GM23248 (cell line): ENCODE data around the gene ATP8A1. TPM values are rescaled to one million over a fixed set of nuclear protein-coding genes. Genes with fewer than 3 reads are reported as not detected.

Source experiments
- DNase-seq: peaks from one replicate; pipeline ENCODE4 v3.0.0-alpha.2; 2015
- H2AFZ ChIP-seq: fragments of 200-600 bp; sonication (generic); 2 replicates; pipeline ENCODE4 v1.6.1; 2016; ENCODE audit warnings: antibody characterized with exemption
- H3F3A ChIP-seq: fragments of 200-600 bp; sonication (generic); 2 replicates; pipeline ENCODE4 v1.6.1; 2016; ENCODE audit warnings: mild to moderate bottlenecking, antibody characterized with exemption, mixed run types; ENCODE audit not compliant: insufficient read depth
- H3K27ac ChIP-seq: fragments of 200-600 bp; sonication (generic); 2 replicates; pipeline ENCODE4 v1.5.1; 2016; ENCODE audit warnings: mild to moderate bottlenecking
- H3K27me3 ChIP-seq: fragments of 200-600 bp; sonication (generic); replicated peaks from 2 replicates; pipeline ENCODE4 v1.6.1; 2016; ENCODE audit warnings: mild to moderate bottlenecking; ENCODE audit not compliant: insufficient read depth
- H3K36me3 ChIP-seq: fragments of 200-600 bp; sonication (generic); 2 replicates; pipeline ENCODE4 v1.6.1; 2016; ENCODE audit warnings: low read depth, mild to moderate bottlenecking
- H3K4me1 ChIP-seq: fragments of 200-600 bp; sonication (generic); 2 replicates; pipeline ENCODE4 v1.6.1; 2016; ENCODE audit warnings: mild to moderate bottlenecking; ENCODE audit not compliant: insufficient read depth
- H3K4me2 ChIP-seq: fragments of 200-600 bp; sonication (generic); one replicate; pipeline ENCODE4 v1.6.1; 2016; ENCODE audit warnings: mild to moderate bottlenecking; ENCODE audit not compliant: unreplicated experiment
- H3K4me3 ChIP-seq: fragments of 200-600 bp; sonication (generic); 2 replicates; pipeline ENCODE4 v1.5.1; 2016; ENCODE audit warnings: mild to moderate bottlenecking
- H3K79me2 ChIP-seq: fragments of 200-600 bp; sonication (generic); 2 replicates; pipeline ENCODE4 v1.6.1; 2016; ENCODE audit warnings: mild to moderate bottlenecking; ENCODE audit not compliant: insufficient read depth
- H3K9ac ChIP-seq: fragments of 200-600 bp; sonication (generic); 2 replicates; pipeline ENCODE4 v1.6.1; 2016; ENCODE audit warnings: mild to moderate bottlenecking
- H3K9me2 ChIP-seq: fragments of 200-600 bp; sonication (generic); 2 replicates; pipeline ENCODE4 v1.6.1; 2016; ENCODE audit warnings: mixed run types, mild to moderate bottlenecking, moderate library complexity; ENCODE audit not compliant: insufficient read depth
- H3K9me3 ChIP-seq: fragments of 200-600 bp; sonication (generic); one replicate; pipeline ENCODE4 v1.6.1; 2017; ENCODE audit warnings: low read depth
- H4K20me1 ChIP-seq: fragments of 200-600 bp; sonication (generic); 2 replicates; pipeline ENCODE4 v1.6.0; 2016; ENCODE audit not compliant: insufficient read depth
- EZH2 ChIP-seq: fragments of 200-600 bp; sonication (generic); IDR thresholded peaks from 2 replicates; pipeline ENCODE4 v1.6.1; 2018; ENCODE audit warnings: antibody characterized with exemption, mild to moderate bottlenecking; ENCODE audit not compliant: insufficient read depth, poor library complexity, severe bottlenecking
- EZH2phosphoT487 ChIP-seq: fragments of 200-600 bp; sonication (generic); IDR thresholded peaks from 2 replicates; pipeline ENCODE4 v1.6.1; 2018; ENCODE audit warnings: antibody characterized with exemption, moderate library complexity, mild to moderate bottlenecking, low read depth; ENCODE audit not compliant: insufficient read depth
- WGBS, 2 experiments: methylation state at CpG; one replicate each; pipeline ENCODE4 v1.1.6; 2015 to 2017; ENCODE audit warnings: low lambda C conversion rate in 2 of 2, low coverage in 1 of 2; ENCODE audit errors: missing lambda C conversion rate in 2 of 2; 5-methylcytosine and 5-hydroxymethylcytosine counted together
- in situ Hi-C: fragments of 300-500 bp; cut with MboI; formaldehyde crosslinking; loops from 2 replicates; pipeline ENCODE4 v1.15.0; 2020
- polyA plus RNA-seq: library from polyadenylated mRNA; unstranded; fragments of >200 nt; fragmentation: Nextera tagmentation; extraction: Ambion mirVana; gene quantifications from 2 replicates; pipeline ENCODE4 v1.2.1, GENCODE V29; 2016
- total RNA-seq: library from RNA; depleted of rRNA; stranded (reverse); fragments of >200 nt; shearing (Covaris generic); gene quantifications from 2 replicates; pipeline ENCODE4 v1.2.3, GENCODE V29; 2014

The ATP8A1 gene
- total and polyA plus RNA-seq, 2 experiments from 2014 or later: 0.11 to 0.13 TPM

DNA sequence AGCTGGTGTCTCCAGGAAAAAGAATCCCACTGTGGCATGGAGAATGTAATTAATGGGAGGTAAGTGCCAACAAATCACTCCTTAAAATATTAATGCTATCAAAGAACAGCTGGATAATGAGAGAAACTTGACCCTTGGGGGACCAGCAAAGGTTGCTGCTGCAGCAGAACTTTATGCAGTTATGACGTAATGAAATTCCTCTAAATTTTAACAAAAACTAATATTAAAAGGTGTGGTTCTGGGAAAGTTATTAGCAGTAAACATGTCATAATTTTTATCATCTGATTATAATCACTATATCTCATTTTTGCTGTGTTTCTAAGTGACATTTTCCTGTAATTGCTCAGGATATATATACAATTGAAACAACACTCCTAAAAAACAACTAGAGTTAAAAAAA lies 261.3 kb downstream of the ATP8A1 start:
- DNase-seq: no peak
- Histone ChIP-seq H3K79me2 (no peaks in the 10 kb centered on the region), H3K4me1 (no peaks in the 10 kb centered on the region), H3K9me2 (no peaks in the 10 kb centered on the region), H3K27me3 (peaks cover 54% of the 10 kb centered on the region), H2AFZ (no peak overlapping the region), H3K36me3 (no peaks in the 10 kb centered on the region), H3K27ac (no peak overlapping the region), H3F3A (no peaks in the 10 kb centered on the region), H3K9me3 (no peaks in the 10 kb centered on the region), H3K4me2 (no peak overlapping the region), H4K20me1 (no peaks in the 10 kb centered on the region), H3K9ac (no peak overlapping the region), H3K4me3 (no peak overlapping the region)
- in situ Hi-C loops: no loop called here
- WGBS, 2 experiments: 18 to 30% methylated on average over 1 of the region's 1 CpG
- TF ChIP-seq EZH2 (no peak), EZH2phosphoT487 (no peak)

DNA sequence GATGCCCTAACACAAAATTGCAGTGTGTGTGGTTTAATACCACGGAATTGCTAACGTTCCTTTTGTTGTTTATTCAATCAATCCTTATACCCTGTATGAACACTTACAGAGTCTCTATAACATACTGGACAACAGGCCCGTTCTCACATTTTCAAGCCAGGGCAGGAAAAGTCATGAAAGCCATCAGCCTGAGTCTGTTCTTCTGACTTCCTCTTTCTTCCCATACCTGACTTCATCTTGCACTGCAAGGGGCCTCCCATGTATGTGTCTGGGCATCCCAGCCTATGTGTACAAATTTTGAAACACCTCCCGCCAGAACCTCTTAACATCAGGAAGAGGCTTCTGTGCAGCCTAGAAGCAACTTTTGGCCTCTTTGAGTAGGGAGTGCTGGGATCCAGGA lies 264.5 kb downstream of the ATP8A1 start:
- Histone ChIP-seq H3F3A (no peaks in the 10 kb centered on the region), H3K4me2 (no peak overlapping the region), H3K36me3 (no peaks in the 10 kb centered on the region), H4K20me1 (no peaks in the 10 kb centered on the region), H3K27me3 (peaks cover 25% of the 10 kb centered on the region), H3K27ac (no peak overlapping the region), H3K9me3 (no peaks in the 10 kb centered on the region), H3K4me1 (no peaks in the 10 kb centered on the region), H3K9ac (no peak overlapping the region), H3K9me2 (no peaks in the 10 kb centered on the region), H3K4me3 (no peak overlapping the region), H3K79me2 (no peaks in the 10 kb centered on the region), H2AFZ (no peak overlapping the region)
- TF ChIP-seq EZH2 (no peak), EZH2phosphoT487 (no peak)
- WGBS, 2 experiments: 55 to 60% methylated on average over 4 of the region's 4 CpGs
- in situ Hi-C loops: no loop called here
- DNase-seq: no peak

DNA sequence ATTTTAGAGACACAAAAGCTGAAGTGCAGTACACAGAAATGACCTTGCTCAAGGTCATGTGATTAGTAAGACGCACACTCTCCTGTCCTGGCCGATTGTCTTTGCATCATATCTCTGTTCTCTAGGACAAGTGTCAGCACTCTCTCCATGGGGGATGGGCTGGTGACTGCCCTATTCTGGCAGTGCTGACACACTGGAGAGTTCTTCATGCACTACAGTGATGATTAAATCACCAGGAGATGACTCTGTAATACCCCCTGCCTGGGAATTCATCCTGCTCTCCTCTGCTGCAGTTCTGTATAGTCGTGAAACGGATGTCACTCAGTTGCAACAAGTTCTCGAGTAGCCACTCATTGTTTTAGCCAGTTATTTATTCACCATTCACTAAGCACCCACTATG lies 264.9 kb downstream of the ATP8A1 start:
- Histone ChIP-seq H3K4me1 (no peaks in the 10 kb centered on the region), H3K36me3 (no peaks in the 10 kb centered on the region), H3K27ac (no peak overlapping the region), H3F3A (no peaks in the 10 kb centered on the region), H3K9me3 (no peaks in the 10 kb centered on the region), H3K4me2 (no peak overlapping the region), H3K9ac (no peak overlapping the region), H2AFZ (no peak overlapping the region), H3K79me2 (no peaks in the 10 kb centered on the region), H3K9me2 (no peaks in the 10 kb centered on the region), H4K20me1 (no peaks in the 10 kb centered on the region), H3K4me3 (no peak overlapping the region), H3K27me3 (peaks cover 22% of the 10 kb centered on the region)
- WGBS, 2 experiments: 41 to 48% methylated on average over 5 of the region's 5 CpGs
- in situ Hi-C loops: no loop called here
- no peak for DNase-seq
- TF ChIP-seq EZH2 (no peak), EZH2phosphoT487 (no peak)

DNA sequence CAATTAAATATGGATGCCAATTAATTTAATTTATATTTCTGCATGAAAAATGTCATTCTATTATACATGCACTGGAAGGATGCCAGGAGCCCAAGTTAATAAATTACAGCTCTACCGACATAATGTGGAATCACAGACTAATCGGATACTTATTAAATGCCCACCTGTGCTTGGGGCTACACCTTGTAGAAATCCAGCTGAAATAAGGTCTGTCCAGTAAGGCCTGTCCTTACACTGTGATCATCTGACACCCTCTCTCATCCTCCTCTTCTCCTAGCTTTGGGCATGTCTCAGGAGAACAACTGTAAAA lies 265.6 kb downstream of the ATP8A1 start:
- DNase-seq: no peak
- Histone ChIP-seq H3K4me1 (no peaks in the 10 kb centered on the region), H2AFZ (no peak overlapping the region), H3F3A (no peaks in the 10 kb centered on the region), H4K20me1 (no peaks in the 10 kb centered on the region), H3K27me3 (peaks cover 15% of the 10 kb centered on the region), H3K4me2 (no peak overlapping the region), H3K9me3 (no peaks in the 10 kb centered on the region), H3K4me3 (no peak overlapping the region), H3K79me2 (no peaks in the 10 kb centered on the region), H3K9ac (no peak overlapping the region), H3K36me3 (no peaks in the 10 kb centered on the region), H3K9me2 (no peaks in the 10 kb centered on the region), H3K27ac (no peak overlapping the region)
- TF ChIP-seq EZH2phosphoT487: no peak
- TF ChIP-seq EZH2: no peak
- in situ Hi-C loops: no loop called here
- WGBS, 2 experiments: 37 to 48% methylated on average over 2 of the region's 2 CpGs

DNA sequence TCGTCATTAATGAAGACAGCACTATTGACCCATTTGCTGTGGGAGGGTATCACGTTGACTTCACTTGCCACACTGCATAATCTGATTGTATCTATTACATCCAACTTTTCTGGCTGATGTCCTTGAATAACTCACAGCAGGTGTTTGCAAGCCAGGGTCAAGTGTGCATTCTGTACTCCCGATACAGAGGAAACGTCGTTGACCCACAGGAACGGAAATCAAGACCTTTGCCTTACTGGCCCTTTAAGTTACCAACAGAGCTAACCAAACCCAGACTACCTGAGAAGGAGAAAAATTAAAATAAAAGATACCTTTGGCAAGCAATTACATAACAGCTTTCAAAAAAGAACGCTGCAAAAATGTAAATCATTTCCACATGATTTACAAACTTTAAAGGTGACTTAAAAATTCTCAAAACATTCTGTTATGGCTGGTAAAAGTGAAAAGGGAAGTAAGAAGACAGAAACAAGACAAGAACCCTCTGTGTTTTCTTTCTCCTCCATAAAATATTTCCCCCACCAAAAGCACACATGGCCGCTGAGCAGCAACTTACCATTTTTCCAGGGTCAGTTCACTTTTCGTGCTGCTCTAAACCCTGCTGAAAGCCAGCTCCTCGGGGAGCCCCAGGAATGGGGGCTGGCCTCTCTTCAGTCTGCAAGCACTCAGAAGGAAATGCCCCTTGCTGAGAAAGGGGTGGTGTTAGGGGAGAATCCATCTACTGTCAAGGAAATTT lies 266.1 kb downstream of the ATP8A1 start:
- H3K27ac ChIP-seq: no peak overlapping the region
- no peak overlapping the region for H3K9ac ChIP-seq
- H3K27me3 ChIP-seq: peaks cover 12% of the 10 kb centered on the region; the same call in 1 of the 2 replicates
- no peaks in the 10 kb centered on the region for H3K4me1 ChIP-seq
- H3K79me2 ChIP-seq: no peaks in the 10 kb centered on the region
- no peak overlapping the region for H3K4me3 ChIP-seq
- no peaks in the 10 kb centered on the region for H3K9me3 ChIP-seq
- in situ Hi-C loops: no loop called here
- no peaks in the 10 kb centered on the region for H3K9me2 ChIP-seq
- DNase-seq: no peak
- H3K4me2 ChIP-seq: no peak overlapping the region
- no peaks in the 10 kb centered on the region for H3K36me3 ChIP-seq
- TF ChIP-seq EZH2 (no peak), EZH2phosphoT487 (no peak)
- 33 to 37% methylated on average over 10 of the region's 10 CpGs for WGBS, 2 experiments
- no peaks in the 10 kb centered on the region for H4K20me1 ChIP-seq
- H2AFZ ChIP-seq: no peak overlapping the region
- no peaks in the 10 kb centered on the region for H3F3A ChIP-seq
